Astrocyte of the cerebellum (primary cell): ENCODE data around the gene KCNRG.

Source experiments
- DNase-seq: peaks from one replicate; pipeline ENCODE4 v3.0.0-alpha.2; 2011; ENCODE audit warnings: low read depth
- H3K4me3 ChIP-seq: 2 replicates; pipeline ENCODE4 v1.5.1; 2011; ENCODE audit warnings: mild to moderate bottlenecking, low read depth, low read length, moderate library complexity
- CTCF ChIP-seq: IDR thresholded peaks from 2 replicates; pipeline ENCODE4 v1.5.1; 2012; ENCODE audit warnings: low read length, low read depth, moderate library complexity, mild to moderate bottlenecking; ENCODE audit errors: missing control alignments
- in situ Hi-C: cut with HindIII; loops from 2 replicates; pipeline ENCODE4 v1.10.0; 2017; ENCODE audit warnings: low sequenced_read_pairs

Gene KCNRG

DNA sequence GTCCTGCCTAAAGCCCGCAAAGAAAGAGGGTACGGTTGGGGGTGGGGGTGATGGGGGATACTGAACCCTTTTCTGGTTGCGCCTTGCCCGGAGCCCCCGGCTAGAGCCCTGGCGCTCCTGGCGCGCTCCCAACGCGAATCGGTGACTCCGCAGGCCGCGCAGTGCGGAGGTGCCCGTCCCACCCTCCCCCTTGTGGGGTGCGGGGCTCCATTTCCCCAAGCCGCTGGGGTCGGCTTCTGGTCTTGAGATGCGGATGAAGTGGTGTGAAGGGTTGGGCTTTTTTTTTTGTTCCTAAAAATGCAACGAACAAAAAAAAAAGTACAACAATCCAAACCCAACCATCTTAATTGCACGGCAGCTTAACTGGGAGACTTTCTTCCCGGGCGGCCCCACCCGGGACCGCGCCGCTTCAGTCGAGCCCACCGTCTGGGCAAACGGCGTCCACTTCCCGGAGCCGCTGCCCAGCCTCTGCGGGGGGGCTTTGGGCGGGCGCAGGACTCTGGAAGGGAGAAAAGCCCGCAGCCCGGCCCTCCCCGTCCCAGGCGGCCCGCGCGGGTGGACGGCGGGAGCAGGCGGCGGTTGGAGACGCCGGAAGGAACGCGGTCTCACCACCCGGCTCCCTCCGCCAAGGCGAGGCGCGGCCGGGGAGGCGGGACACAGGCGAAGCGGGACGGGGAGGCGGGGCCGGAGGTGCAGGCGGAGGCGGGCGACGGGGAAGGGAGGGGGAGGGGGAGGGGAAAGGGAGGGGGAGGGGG lies 18.9 kb upstream of the KCNRG start:
- TF ChIP-seq CTCF, result no peak
- DNase-seq, result peak; percentile 76
- peak overlapping the region; percentile 89 for H3K4me3 ChIP-seq
- in situ Hi-C loops, result no loop called here

GRCh38 chr13:49996951-49997895 lies 18.0 kb upstream of the KCNRG start, which contains the start of gene TRIM13:
Gene TRIM13 (plus strand): TSS chr13:49997042. CDS start chr13:50011941, 14,899 bp downstream.
- TF ChIP-seq CTCF, result peak; percentile 84
- H3K4me3 ChIP-seq, result peak within 1 kb of the TSS; percentile 89
- in situ Hi-C loops, result no loop called here
- peak; percentile 80 for DNase-seq

GRCh38 chr13:49997955-49998354 lies 17.3 kb upstream of the KCNRG start:
- in situ Hi-C loops, result no loop called here
- DNase-seq, result no peak
- TF ChIP-seq CTCF, result no peak
- H3K4me3 ChIP-seq, result peak overlapping the region; percentile 89

DNA sequence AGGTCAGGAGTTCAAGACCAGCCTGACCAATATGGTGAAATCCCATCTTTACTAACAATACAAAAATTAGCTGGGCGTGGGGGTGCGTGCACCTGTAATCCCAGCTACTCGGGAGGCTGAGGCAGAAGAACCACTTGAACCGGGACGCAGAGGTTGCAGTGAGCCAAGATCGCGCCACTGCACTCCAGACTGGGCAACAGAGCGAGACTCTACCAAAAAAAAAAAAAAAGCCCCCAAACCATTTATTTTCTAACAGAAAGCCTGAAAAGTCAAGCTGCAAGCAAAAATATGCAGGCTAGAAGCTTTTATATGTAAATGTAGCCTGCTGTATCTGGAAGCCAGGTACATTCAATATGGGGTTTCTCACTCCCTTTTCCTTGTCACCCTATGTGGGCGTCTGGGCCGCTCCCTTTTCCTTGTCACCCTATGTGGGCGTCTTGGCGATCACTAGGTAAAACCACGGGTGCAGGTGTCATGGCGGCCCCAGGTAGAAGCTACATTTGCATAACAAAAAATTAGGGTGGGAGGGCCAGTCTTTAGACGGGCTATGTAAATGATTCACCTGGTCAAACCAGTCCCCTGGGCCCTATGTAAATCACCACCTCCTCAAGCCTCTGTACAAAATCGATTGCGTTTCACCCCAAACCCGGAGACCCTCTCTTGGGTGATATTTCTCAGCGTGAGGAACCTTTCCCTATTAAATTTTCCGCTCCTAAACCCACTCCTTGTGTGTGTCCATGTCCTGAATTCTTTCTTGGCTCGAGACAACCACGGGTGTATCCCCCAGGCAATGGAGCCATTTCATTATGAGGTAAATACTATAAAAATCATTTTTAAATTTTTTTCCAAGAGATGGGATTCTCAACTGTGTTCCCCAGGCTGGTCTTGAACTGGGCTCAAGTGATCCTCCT lies 16.3 kb upstream of the KCNRG start:
- in situ Hi-C loops, result no loop called here
- peak overlapping the region; percentile 89 for H3K4me3 ChIP-seq
- no peak for DNase-seq
- TF ChIP-seq CTCF, result no peak

DNA sequence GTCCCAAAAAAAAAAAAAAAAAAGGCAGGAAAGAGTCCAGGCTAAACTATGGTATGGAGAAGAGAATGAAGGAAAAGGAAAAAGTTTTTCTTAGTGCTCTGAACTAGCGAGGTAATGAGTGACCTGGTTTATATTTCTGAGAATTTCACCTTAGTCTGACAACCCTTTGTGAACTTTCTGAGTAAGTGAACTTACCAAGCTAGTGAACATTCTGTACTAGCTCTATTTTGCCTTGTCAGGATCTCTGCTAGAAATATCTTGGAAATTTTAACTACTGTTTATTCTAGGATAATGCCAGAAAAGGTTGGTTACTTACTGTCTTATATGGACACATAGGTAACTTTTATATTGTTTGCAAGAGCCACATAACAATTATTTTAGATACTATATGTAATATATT lies 14.0 kb upstream of the KCNRG start:
- H3K4me3 ChIP-seq, result no peak overlapping the region
- no peak for DNase-seq
- in situ Hi-C loops, result no loop called here
- TF ChIP-seq CTCF, result no peak
